Mucosa of rectum (tissue), 2 donors: Measurements from ENCODE around the gene CD63.
"Not testable (repeated sequence)": the region's sequence is repeated elsewhere in the genome, so short reads cannot be mapped to it uniquely, and the experiment has no call there.

Experiments
- H3K27ac ChIP-seq, 2 donors: one replicate each; pipeline ENCODE4 v1.7.0; 2013; ENCODE audit warnings: inconsistent platforms in 2 of 2, low read depth in 2 of 2, low read length in 2 of 2
- H3K27me3 ChIP-seq, 2 donors: one replicate each; pipeline ENCODE4 v1.7.0; 2013; ENCODE audit warnings: low read length in 2 of 2; ENCODE audit not compliant: control insufficient read depth in 2 of 2, insufficient read depth in 2 of 2
- H3K36me3 ChIP-seq, 2 donors: one replicate each; pipeline ENCODE4 v1.7.0; 2013; ENCODE audit warnings: low read length in 2 of 2; ENCODE audit not compliant: control insufficient read depth in 2 of 2, insufficient read depth in 2 of 2
- H3K4me1 ChIP-seq, 2 donors: one replicate each; pipeline ENCODE4 v1.7.0; 2013; ENCODE audit warnings: low read length in 2 of 2, mild to moderate bottlenecking in 1 of 2; ENCODE audit not compliant: control insufficient read depth in 2 of 2, insufficient read depth in 2 of 2
- H3K4me3 ChIP-seq, 2 donors: one replicate each; pipeline ENCODE4 v1.7.0; 2013; ENCODE audit warnings: low read length in 2 of 2
- H3K9ac ChIP-seq, 2 donors: one replicate each; pipeline ENCODE4 v1.7.0; 2013; ENCODE audit warnings: low read length in 2 of 2, low read depth in 1 of 2, mild to moderate bottlenecking in 1 of 2
- H3K9me3 ChIP-seq, 2 donors: one replicate each; pipeline ENCODE4 v1.7.0; 2013; ENCODE audit warnings: low read length in 2 of 2; ENCODE audit not compliant: control insufficient read depth in 2 of 2
- donor health status: healthy.
- donor health status: Normal muscosa, but diverticular disease.

CD63 gene

GRCh38 chr12:55728939-55729818 is at the start of gene CD63:
TSS of gene CD63 (minus strand) at chr12:55729009. CDS start at chr12:55728341, 668 bp downstream.
- Histone ChIP-seq H3K9ac (peak within 1 kb of the TSS; percentile 90 to 96), H3K4me1 (peaks cover 36 to 40% of the 10 kb centered on the region in 2 donors), H3K27ac (peak within 1 kb of the TSS; percentile 93 to 99), H3K9me3 (no peaks in the 10 kb centered on the region), H3K36me3 (peaks cover 23 to 27% of the 10 kb centered on the region in 2 donors), H3K27me3 (no peaks in the 10 kb centered on the region), H3K4me3 (peak within 1 kb of the TSS; percentile 88 to 93)

GRCh38 chr12:55777856-55778255 is 49.0 kb upstream of the CD63 start:
- H3K36me3 ChIP-seq, result peaks cover 36 to 38% of the 10 kb centered on the region in 2 donors
- H3K4me1 ChIP-seq, result no peaks in the 10 kb centered on the region
- no peak overlapping the region for H3K27ac ChIP-seq
- H3K9ac ChIP-seq, result no peak overlapping the region
- H3K27me3 ChIP-seq, result no peaks in the 10 kb centered on the region
- no peaks in the 10 kb centered on the region for H3K9me3 ChIP-seq
- H3K4me3 ChIP-seq, result no peak overlapping the region

GRCh38 chr12:55771736-55772135 is 42.9 kb upstream of the CD63 start:
- H3K9me3 ChIP-seq, result no peaks in the 10 kb centered on the region
- H3K27ac ChIP-seq, result no peak overlapping the region
- no peaks in the 10 kb centered on the region for H3K27me3 ChIP-seq
- H3K4me1 ChIP-seq, result no peaks in the 10 kb centered on the region
- H3K9ac ChIP-seq, result no peak overlapping the region
- H3K36me3 ChIP-seq, result peaks cover 19 to 21% of the 10 kb centered on the region in 2 donors
- no peak overlapping the region for H3K4me3 ChIP-seq

GRCh38 chr12:55767156-55767555 is 38.3 kb upstream of the CD63 start:
- Histone ChIP-seq H3K36me3 (peaks cover 12 to 40% of the 10 kb centered on the region in 2 donors), H3K4me3 (no peak overlapping the region), H3K9ac (no peak overlapping the region), H3K9me3 (no peaks in the 10 kb centered on the region), H3K4me1 (no peaks in the 10 kb centered on the region), H3K27me3 (no peaks in the 10 kb centered on the region), H3K27ac (no peak overlapping the region)

GRCh38 chr12:55765736-55766290 is 37.0 kb upstream of the CD63 start:
- Histone ChIP-seq H3K9me3 (no peaks in the 10 kb centered on the region), H3K27ac (no peak overlapping the region), H3K4me1 (no peaks in the 10 kb centered on the region), H3K4me3 (no peak overlapping the region), H3K36me3 (peaks cover 5 to 32% of the 10 kb centered on the region in 2 donors), H3K9ac (no peak overlapping the region), H3K27me3 (no peaks in the 10 kb centered on the region)

- Histone ChIP-seq H3K4me3 (no peak overlapping the region), H3K9ac (no peak overlapping the region), H3K27me3 (no peaks in the 10 kb centered on the region), H3K36me3 (peaks cover 21 to 41% of the 10 kb centered on the region in 2 donors), H3K9me3 (no peaks in the 10 kb centered on the region), H3K4me1 (no peaks in the 10 kb centered on the region), H3K27ac (no peak overlapping the region)
Observed at GRCh38 chr12:55762646-55763045, 33.8 kb upstream of the CD63 start.

GRCh38 chr12:55760663-55761062 is 31.9 kb upstream of the CD63 start:
- Histone ChIP-seq H3K27me3 (no peaks in the 10 kb centered on the region), H3K4me3 (no peak overlapping the region), H3K9me3 (no peaks in the 10 kb centered on the region), H3K27ac (no peak overlapping the region), H3K36me3 (peaks cover 31 to 50% of the 10 kb centered on the region in 2 donors), H3K9ac (no peak overlapping the region), H3K4me1 (no peaks in the 10 kb centered on the region)

- not testable (repeated sequence) for H3K4me1 ChIP-seq, H3K9me3 ChIP-seq, H3K27ac ChIP-seq, H3K27me3 ChIP-seq, H3K4me3 ChIP-seq, H3K9ac ChIP-seq
- peaks cover 31 to 52% of the 10 kb centered on the region in 2 donors for H3K36me3 ChIP-seq
Observed at GRCh38 chr12:55758575-55758974, 29.8 kb upstream of the CD63 start.

- no peak overlapping the region for H3K4me3 ChIP-seq
- no peaks in the 10 kb centered on the region for H3K4me1 ChIP-seq
- H3K9me3 ChIP-seq, result no peaks in the 10 kb centered on the region
- H3K36me3 ChIP-seq, result peaks cover 37 to 57% of the 10 kb centered on the region in 2 donors
- no peak overlapping the region for H3K27ac ChIP-seq
- H3K9ac ChIP-seq, result no peak overlapping the region
- H3K27me3 ChIP-seq, result no peaks in the 10 kb centered on the region
Observed at GRCh38 chr12:55757701-55758100, 28.9 kb upstream of the CD63 start.

GRCh38 chr12:55755246-55755645 is 26.4 kb upstream of the CD63 start:
- Histone ChIP-seq H3K4me1 (no peaks in the 10 kb centered on the region), H3K27ac (no peak overlapping the region), H3K9me3 (no peaks in the 10 kb centered on the region), H3K4me3 (no peak overlapping the region), H3K9ac (no peak overlapping the region), H3K27me3 (no peaks in the 10 kb centered on the region), H3K36me3 (peaks cover 47 to 66% of the 10 kb centered on the region in 2 donors)
